OCI-LY3 (cell line): ENCODE data around the gene TNS3.

ENCODE experiments used
- H2AFZ ChIP-seq: fragments of 200-600, 300-600 bp; shearing (Covaris generic); 2 replicates; pipeline ENCODE4 v1.6.0; 2014; ENCODE audit warnings: antibody characterized with exemption, low read depth, low read length
- H3K27ac ChIP-seq: fragments of 200-600, 300-600 bp; sonication (generic); 2 replicates; pipeline ENCODE4 v1.5.1; 2014; ENCODE audit warnings: mild to moderate bottlenecking, low read length, moderate library complexity, mixed read lengths
- H3K27me3 ChIP-seq: fragments of 200-600, 300-600 bp; sonication (generic); 2 replicates; pipeline ENCODE4 v1.6.1; 2014; ENCODE audit warnings: low read depth, low read length, mixed read lengths
- H3K36me3 ChIP-seq: fragments of 200-600, 300-600 bp; sonication (generic); replicated peaks from 2 replicates; pipeline ENCODE3; 2014; ENCODE audit warnings: low read depth, low read length, mixed read lengths
- H3K4me1 ChIP-seq: fragments of 300-600, 200-600 bp; sonication (generic); 2 replicates; pipeline ENCODE4 v1.6.1; 2014; ENCODE audit warnings: low read length, mixed read lengths
- H3K4me2 ChIP-seq: fragments of 200-600, 300-600 bp; sonication (generic); 2 replicates; pipeline ENCODE4 v1.6.1; 2014; ENCODE audit warnings: low read length, mixed read lengths
- H3K4me3 ChIP-seq: fragments of 300-600, 200-600 bp; sonication (generic); 2 replicates; pipeline ENCODE4 v1.5.1; 2014; ENCODE audit warnings: antibody characterized with exemption, mild to moderate bottlenecking, low read length, moderate library complexity
- H3K79me2 ChIP-seq: fragments of 300-600, 200-600 bp; shearing (Covaris generic); 2 replicates; pipeline ENCODE4 v1.6.1; 2014; ENCODE audit warnings: mild to moderate bottlenecking, low read length, mixed read lengths
- H3K9ac ChIP-seq: fragments of 300-600, 200-600 bp; shearing (Covaris generic); 2 replicates; pipeline ENCODE4 v1.6.0; 2014; ENCODE audit warnings: mild to moderate bottlenecking, low read length, moderate library complexity
- H3K9me3 ChIP-seq: fragments of 200-600, 300-600 bp; shearing (Covaris generic); 2 replicates; pipeline ENCODE4 v1.6.1; 2014; ENCODE audit warnings: low read length, mixed read lengths; ENCODE audit not compliant: insufficient read depth
- H4K20me1 ChIP-seq: fragments of 200-600, 300-600 bp; sonication (generic); 2 replicates; pipeline ENCODE4 v1.6.1; 2016; ENCODE audit warnings: low read length, mixed read lengths; ENCODE audit not compliant: insufficient read depth
- EZH2phosphoT487 ChIP-seq: fragments of 200-600 bp; shearing (Covaris generic); IDR thresholded peaks from 2 replicates; pipeline ENCODE4 v1.6.1; 2018; ENCODE audit warnings: antibody characterized with exemption, mixed run types, low read depth
- TF ChIP-seq, protein P1 (sequence below): fragments of 200-600, 300-600 bp; sonication (generic); IDR thresholded peaks from 2 replicates; pipeline ENCODE4 v1.5.1; 2014; ENCODE audit warnings: antibody characterized with exemption, low read length, low read depth

TNS3 gene

DNA sequence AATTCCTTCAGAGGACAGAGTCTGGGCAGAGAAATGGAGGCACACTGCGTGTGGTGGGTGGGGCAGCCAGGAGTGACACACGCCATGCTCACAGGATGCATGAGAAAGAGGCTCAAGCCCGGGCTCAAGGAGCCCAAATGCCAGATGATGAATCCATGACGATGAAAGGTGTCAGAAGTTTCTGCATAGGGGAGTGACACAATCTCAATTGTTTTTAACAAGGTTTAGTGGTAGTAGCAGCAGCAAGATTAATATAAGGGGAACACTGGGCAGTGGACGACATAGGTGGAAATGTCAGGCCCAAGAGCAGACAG lies 126.1 kb downstream of the TNS3 start:
- Histone ChIP-seq H3K4me1 (no peaks in the 10 kb centered on the region), H3K4me2 (no peak overlapping the region), H4K20me1 (no peaks in the 10 kb centered on the region), H3K27ac (no peak overlapping the region), H3K79me2 (no peaks in the 10 kb centered on the region), H3K9me3 (no peaks in the 10 kb centered on the region), H3K4me3 (no peak overlapping the region), H3K27me3 (no peaks in the 10 kb centered on the region), H2AFZ (no peak overlapping the region), H3K36me3 (no peaks in the 10 kb centered on the region), H3K9ac (no peak overlapping the region)
- TF ChIP-seq, protein P1, sequence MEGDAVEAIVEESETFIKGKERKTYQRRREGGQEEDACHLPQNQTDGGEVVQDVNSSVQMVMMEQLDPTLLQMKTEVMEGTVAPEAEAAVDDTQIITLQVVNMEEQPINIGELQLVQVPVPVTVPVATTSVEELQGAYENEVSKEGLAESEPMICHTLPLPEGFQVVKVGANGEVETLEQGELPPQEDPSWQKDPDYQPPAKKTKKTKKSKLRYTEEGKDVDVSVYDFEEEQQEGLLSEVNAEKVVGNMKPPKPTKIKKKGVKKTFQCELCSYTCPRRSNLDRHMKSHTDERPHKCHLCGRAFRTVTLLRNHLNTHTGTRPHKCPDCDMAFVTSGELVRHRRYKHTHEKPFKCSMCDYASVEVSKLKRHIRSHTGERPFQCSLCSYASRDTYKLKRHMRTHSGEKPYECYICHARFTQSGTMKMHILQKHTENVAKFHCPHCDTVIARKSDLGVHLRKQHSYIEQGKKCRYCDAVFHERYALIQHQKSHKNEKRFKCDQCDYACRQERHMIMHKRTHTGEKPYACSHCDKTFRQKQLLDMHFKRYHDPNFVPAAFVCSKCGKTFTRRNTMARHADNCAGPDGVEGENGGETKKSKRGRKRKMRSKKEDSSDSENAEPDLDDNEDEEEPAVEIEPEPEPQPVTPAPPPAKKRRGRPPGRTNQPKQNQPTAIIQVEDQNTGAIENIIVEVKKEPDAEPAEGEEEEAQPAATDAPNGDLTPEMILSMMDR, result no peak
- no peak for TF ChIP-seq EZH2phosphoT487

DNA sequence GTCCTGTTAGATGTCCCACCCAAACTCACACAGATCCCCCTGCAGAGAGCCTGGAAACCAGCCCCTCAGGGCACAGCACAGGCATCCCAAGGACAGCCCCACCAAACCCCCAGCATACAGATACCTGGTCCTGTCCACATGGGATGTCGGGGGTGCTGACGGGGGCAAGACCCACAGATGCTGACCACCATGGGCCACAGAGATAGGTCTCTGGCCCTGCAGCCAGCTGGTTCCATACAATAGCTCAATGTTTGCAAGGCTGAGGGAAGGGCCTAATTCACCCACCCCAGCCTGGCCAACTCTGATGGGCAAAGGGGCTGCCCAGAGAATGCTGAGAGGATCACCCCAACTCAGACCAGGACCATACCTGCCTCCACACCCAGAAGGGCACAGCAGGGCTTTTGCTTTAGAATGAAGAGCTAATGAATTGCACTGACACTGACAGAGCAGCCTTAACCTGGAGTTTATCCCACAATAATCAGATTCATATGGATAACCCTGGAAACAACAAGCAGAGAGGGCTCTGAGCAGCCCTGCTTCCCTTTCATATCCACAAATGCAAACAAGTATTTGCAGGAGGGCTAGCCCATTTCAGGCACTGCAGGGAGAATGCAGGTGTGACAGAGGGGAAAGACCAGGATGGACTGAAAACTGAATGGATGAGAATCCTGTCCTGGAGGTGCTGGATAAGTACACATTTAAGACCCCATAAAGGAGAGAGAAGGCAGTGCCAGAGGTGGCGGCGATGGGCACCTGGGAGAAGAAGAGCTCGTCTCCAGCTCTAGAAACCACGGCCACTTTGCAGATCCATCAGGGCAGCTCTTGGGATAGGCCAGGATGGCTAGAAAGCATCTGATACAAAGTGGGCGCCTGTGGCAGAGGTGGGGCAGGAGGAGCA lies 126.7 kb downstream of the TNS3 start:
- no peaks in the 10 kb centered on the region for H3K9me3 ChIP-seq
- no peak overlapping the region for H3K4me2 ChIP-seq
- H3K9ac ChIP-seq, result no peak overlapping the region
- H3K79me2 ChIP-seq, result no peaks in the 10 kb centered on the region
- no peaks in the 10 kb centered on the region for H4K20me1 ChIP-seq
- no peak overlapping the region for H2AFZ ChIP-seq
- H3K4me1 ChIP-seq, result no peaks in the 10 kb centered on the region
- no peaks in the 10 kb centered on the region for H3K36me3 ChIP-seq
- no peaks in the 10 kb centered on the region for H3K27me3 ChIP-seq
- no peak for TF ChIP-seq EZH2phosphoT487
- TF ChIP-seq, protein P1, result no peak
- no peak overlapping the region for H3K4me3 ChIP-seq
- no peak overlapping the region for H3K27ac ChIP-seq

DNA sequence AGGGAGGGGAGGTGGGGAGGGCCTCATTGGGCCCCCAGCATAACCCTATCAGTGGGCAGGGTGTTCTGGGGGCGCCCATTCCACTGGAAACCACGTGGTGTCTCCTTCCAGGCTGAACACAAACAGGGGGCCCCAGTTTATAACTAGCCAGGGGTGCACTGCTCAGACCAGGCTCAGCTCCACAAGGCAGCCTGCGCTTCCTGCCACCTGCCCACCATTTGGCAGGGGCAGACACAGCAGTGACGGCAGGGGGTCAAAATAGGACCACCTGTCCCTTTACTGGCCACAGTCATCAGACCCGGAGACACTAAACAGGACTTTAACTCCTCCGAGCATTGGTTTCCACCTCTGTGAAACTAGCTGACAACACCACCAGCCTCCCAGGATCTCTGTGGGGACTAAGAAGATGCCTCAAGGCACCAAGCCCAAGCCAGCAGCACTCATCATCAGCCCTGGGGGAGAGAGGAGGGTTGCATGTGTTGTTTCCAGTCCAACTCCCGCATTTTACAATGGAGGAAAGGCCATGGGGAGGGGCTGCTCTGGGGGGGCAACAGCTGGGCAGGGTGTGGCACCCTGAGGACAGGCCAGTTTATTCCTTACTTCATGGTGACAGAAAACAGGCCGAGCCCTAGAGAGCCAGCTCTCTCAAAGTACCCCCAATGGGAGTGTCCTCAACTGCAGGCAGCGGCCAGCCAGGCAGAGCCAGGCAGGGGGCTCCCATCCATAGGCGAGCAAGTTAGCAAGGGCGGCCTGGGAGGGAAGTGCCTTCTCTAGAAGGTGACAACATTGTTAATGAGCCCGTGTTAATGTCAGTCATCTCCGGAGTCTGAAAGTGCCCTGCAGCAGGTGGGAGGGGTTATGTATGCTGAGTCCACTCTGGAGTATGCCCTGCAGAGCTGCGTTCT lies 127.6 kb downstream of the TNS3 start:
- no peaks in the 10 kb centered on the region for H3K4me1 ChIP-seq
- no peak overlapping the region for H3K4me2 ChIP-seq
- H3K79me2 ChIP-seq, result no peaks in the 10 kb centered on the region
- H2AFZ ChIP-seq, result no peak overlapping the region
- H3K9me3 ChIP-seq, result no peaks in the 10 kb centered on the region
- H3K9ac ChIP-seq, result no peak overlapping the region
- H3K4me3 ChIP-seq, result no peak overlapping the region
- no peak overlapping the region for H3K27ac ChIP-seq
- no peak for TF ChIP-seq EZH2phosphoT487
- TF ChIP-seq, protein P1, result no peak
- no peaks in the 10 kb centered on the region for H3K27me3 ChIP-seq
- H3K36me3 ChIP-seq, result no peaks in the 10 kb centered on the region
- H4K20me1 ChIP-seq, result no peaks in the 10 kb centered on the region
